Measurements from ENCODE around the gene TOMM7.
"Not testable (repeated sequence)": the region's sequence is repeated elsewhere in the genome, so short reads cannot be mapped to it uniquely, and the experiment has no call there.

The TOMM7 gene

DNA sequence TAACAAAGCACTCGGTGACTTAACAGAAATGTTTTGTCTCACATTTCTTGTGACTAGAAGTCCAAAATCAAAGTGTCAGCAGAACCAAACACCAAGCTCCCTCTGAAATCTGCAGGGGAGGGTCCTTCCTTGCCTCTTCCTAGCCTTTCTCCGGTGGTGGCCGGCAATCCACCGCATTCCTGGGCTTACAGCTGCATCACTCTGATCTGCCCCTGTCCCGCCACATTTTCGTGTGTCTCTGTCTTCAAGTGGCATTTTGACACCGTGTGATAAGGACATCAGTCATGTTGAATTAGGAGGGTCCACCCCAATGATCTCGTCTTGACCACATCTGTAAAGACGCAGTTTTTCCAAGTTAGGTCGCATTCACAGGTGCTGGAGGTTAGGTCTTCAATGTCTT lies 30.5 kb upstream of the TOMM7 start:
- no peak for DNase-seq

DNA sequence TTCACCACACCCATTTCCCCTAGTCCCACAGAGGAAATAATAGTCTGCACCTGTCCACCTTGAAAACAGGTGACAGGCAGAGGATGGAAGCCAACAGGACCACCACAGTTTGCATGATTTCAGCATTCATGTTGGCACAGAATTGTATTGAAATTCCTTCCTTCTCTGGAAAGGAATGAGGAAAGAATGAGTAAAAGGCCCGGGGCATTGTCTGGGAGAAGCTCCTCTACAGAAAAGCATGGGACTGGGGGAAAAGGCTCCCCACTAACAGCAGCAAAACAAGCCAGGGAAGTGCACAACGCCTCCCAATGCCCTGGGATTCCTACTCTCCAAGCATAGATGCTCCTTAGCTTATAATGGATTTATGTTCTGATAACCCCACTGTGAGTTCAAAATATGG lies 28.5 kb upstream of the TOMM7 start:
- no peak for DNase-seq

- DNase-seq, result not testable (repeated sequence)
These were observed 27.7 kb upstream of the TOMM7 start for GRCh38 chr7:22850394-22850793.

GRCh38 chr7:22849662-22850061 lies 27.0 kb upstream of the TOMM7 start:
- DNase-seq, result no peak

DNA sequence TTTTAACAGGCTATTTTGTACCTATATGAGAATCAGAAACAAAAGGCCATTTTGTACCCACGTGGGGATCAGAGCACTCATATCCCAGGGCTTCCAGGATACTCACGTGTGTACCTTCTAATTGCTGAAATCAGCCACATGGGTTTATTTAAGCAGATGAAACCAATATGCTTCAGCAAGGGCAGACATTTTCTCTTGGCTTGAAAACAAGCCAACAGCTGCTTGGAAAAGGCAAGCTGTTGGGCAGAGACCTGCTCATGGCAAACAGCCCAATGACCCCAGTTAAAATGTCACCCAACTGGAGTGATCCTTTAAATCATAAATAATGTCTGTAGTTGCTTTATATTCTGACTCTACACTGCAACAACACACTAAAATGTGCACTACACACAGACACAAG lies 26.5 kb upstream of the TOMM7 start:
- DNase-seq, result no peak

- DNase-seq, result no peak
These were observed 24.3 kb upstream of the TOMM7 start for GRCh38 chr7:22846961-22847360.

DNA sequence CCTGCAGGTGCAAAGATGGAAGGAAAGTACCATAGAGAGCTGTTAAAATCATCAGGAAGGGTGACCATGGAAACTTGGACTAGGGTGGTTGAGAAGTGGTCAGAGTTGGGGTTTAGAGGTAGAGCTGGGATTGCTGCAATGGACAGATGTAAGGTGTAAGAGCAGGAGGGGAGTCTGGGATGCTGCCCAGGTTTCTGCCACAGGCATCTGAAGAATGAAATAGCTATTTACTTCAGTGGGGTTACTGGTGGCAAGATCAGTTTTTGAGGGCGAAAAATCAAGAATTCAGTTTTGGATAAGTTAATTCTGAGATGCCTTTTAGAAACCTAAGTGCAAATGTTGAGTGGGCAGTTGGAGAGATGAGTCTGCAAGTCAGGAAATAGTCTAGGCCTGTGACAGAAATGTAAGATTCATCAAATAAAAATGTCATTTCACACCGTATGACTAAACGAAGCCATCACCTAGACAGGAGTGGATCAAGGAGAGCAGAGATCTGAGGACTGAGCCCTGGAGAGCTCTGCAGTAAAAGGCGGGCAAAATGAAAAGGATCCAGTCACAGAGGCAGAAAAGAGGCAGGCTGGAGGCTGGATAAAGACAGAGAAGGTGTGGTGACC lies 22.7 kb upstream of the TOMM7 start:
- no peak for DNase-seq

DNA sequence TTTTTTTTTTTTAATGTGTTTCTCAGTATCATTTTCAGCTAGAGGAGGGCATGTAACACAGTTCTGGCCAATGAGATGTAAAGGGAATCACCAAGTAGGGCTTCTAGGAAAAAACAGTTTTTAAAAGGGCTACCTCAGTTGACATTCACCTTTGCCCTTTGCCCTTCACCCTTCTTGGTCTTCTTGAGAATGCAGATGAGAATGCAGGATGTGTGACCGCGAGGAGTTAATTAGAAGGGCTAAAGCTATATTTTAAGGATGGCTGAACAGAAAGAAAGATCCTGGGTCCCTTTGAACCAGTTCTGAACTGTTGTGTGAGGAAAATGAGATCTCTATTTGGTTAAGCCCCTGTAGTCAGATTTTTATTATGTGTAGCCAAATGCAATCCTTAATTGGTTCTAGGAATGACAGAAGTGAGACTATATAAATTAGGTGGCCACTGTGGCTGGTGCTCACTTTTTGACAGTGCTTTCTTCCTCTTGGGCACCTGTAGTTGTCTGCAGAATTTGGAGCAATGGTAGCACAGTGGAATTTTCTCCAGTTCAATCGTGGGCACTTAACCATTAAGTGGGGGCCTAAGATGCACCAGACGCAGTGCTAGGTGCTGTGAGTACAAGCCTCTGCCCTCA lies 21.1 kb upstream of the TOMM7 start:
- DNase-seq, result no peak

DNA sequence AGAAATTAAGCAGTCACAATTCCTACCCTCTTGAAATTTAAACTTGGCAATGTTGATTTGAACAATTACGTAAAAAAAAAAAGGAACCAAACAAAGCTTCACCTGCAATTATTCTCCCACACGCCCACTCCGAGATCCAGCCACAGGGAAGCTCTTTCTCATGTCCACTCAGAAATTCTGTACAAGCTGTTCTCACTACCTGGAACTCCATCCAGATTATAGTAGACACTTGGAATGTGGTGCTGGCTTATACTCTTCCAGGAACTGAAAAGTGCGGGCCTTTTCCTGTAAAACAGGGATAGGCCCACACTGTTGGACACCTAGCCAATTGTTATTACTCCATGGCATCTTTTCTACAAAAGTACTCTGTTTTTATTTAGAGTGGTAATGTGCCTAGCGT lies 20.3 kb upstream of the TOMM7 start:
- no peak for DNase-seq

DNA sequence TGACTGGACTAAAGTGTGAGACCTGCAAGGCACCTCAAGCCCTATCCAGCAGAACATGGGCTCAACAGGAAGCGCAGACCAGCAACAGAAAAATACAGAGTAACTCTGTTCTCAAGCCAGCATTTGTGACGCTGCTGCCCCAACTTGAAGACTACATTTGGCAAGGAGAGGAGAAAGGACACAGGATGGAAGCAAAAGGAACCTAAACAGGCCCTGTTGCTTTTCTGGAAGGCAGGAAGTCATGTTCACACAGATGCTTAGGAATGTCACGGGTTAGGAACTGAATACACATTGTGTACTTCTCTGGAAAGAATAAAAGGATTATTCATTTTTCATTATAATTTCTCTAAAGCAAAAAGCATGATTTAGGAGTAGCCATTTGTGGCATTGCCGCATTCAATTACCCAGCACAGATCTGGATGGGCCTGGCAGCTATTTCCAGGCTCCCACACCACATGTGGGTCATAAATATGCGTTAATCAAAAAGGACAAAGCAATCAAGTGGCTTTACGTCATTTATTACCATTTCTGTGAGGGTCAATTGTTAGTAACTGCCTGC lies 19.8 kb upstream of the TOMM7 start:
- DNase-seq, result no peak

GRCh38 chr7:22841954-22842353 lies 19.3 kb upstream of the TOMM7 start:
- DNase-seq, result no peak

GRCh38 chr7:22837308-22837707 lies 14.7 kb upstream of the TOMM7 start:
- DNase-seq, result no peak

GRCh38 chr7:22836506-22836905 lies 13.9 kb upstream of the TOMM7 start:
- not testable (repeated sequence) for DNase-seq

DNA sequence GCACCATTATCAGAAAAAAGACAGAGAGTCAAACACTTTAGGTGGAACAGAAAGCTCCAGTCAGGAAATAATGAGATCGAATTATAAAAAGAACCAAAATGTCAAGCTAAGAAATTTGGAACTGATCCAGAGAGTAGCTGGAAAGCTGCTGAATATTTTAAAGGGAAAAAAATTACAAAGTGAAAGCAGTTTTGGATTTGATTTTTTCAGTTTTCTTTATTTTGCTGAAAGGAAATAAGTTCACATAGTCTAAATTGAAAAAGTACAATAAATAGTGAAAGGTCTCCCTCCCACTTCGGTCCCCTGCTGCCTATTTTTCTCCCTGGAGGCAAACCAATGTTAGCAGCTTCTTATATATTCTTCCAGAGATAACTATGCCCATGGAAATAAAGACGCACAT lies 11.3 kb upstream of the TOMM7 start:
- no peak for DNase-seq

GRCh38 chr7:22833113-22833855 lies 10.6 kb upstream of the TOMM7 start:
- no peak for DNase-seq

- DNase-seq, result no peak
These were observed 9.8 kb upstream of the TOMM7 start for GRCh38 chr7:22832401-22832800.

- DNase-seq, result no peak
These were observed 9.1 kb upstream of the TOMM7 start for GRCh38 chr7:22831602-22832305.

DNA sequence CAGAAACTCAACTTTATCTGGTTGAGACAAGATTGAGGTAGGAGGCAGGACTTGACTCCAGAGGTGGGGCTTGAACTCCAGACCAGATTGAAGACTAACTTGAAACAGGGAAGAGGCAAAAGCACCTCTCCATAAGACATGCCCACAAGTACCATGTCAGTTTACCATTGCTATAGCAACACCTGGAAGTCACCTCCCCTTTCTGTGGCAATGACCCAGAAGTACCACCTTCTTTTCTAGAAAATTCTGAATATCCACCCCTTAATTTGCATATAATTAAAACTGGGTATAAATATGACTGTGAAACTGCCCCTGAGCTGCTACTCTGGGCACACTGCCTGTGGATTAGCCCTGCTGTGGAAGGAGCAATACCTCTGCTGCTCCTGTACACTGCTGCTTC lies 4.9 kb upstream of the TOMM7 start:
- DNase-seq, result no peak

GRCh38 chr7:22826593-22826992 lies 3.9 kb upstream of the TOMM7 start:
- no peak for DNase-seq

DNA sequence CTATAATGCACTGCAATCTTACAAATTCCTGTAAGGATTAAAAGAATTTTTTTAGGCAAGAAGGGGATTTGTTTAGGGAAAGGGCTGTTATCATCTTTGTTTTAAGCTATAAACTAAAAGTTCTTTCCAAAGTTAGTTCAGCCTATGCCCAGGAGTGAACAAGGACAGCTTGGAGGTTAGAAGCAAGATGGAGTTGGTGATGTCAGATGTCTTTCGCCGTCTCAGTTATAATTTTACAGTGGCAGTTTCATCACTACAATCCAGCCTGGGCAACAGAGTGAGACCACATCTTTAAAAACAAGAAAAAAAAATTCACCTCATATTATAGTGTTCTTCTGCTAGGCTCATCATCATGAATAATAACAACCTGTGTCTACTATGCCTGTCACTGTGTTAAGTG lies 2.1 kb upstream of the TOMM7 start:
- DNase-seq, result no peak

DNA sequence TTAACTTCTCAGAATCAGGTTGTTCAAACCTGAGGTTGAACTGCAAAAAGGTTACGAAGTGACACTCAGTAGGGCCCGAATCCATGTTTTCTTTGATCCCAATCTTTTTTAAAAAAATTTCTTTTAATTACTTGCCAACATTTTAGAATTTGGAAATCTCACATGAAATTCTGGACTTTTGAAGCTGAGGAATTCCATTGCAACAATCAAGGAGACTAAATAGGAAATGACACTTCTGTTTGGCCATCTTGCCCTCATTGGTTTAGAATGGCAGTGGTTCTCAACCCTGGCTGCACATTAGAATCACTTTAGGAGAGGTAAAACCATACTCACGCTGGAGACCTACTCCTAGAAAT lies 471 bp upstream of the TOMM7 start:
- no peak for DNase-seq

GRCh38 chr7:22821702-22822485 lies 755 bp downstream of the TOMM7 start:
- DNase-seq, result peak; percentile 12

DNA sequence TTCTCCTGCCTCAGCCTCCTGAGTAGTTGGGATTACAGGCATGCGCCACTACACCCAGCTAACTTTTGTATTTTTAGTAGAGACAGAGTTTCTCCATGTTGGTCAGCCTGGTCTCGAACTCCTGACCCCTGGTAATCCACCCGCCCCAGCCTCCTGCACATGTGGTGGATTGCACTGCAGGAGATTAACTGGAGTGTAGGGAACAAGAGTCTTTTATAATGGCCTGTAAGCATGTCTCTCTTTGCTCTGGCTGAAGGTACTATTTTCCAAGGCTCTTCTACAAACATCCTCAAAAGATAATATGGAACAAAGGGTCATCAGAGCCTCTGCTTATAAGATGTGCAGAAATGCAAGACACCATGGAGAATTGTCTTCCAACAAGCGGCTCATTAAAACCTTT lies 3.2 kb downstream of the TOMM7 start:
- DNase-seq, result no peak

Measured in stimulated activated CD4-positive, alpha-beta T cell treated with anti-CD3 and anti-CD28 coated beads, Interleukin-15, amount 100 ng/mL, for 24 hours (primary cell).